T-cell (primary cell): ENCODE results near the gene EFNA2. TPM values are rescaled to one million over a fixed set of nuclear protein-coding genes. Genes with fewer than 3 reads are reported as not detected.

Experiments
- ATAC-seq, 4 experiments: fragments of 200-7000 bp in 3 of 4; fragments of 150-1000 bp in 1 of 4; cut with Tn5 transposase; replicated peaks in 1 of 4; 1 replicate in 3 of 4; 2 replicates in 1 of 4; pipeline ENCODE4 v1.10.0; 2021; ENCODE audit warnings: moderate library complexity in 3 of 4, mild to moderate bottlenecking in 2 of 4, moderate number of reproducible peaks in 1 of 4
- CTCF ChIA-PET, 2 donors: fragments of 300-600 bp; sonication (Branson Sonifier 250); formaldehyde crosslinking; loops; one replicate each; lab custom pipeline; 2022; ENCODE audit warnings: antibody characterized with exemption in 2 of 2; lab: Charles Lee
- POLR2A ChIA-PET, 2 donors: fragments of 300-600 bp; sonication (Branson Sonifier 250); formaldehyde crosslinking; loops; one replicate each; lab custom pipeline; 2022; ENCODE audit warnings: antibody characterized with exemption in 2 of 2; lab: Charles Lee
- DNase-seq, 35 experiments: peaks; one replicate each; pipeline versions ENCODE4 v3.0.0 to v3.0.0-alpha.2; 2013 to 2023
- H3K27ac ChIP-seq: one replicate; pipeline ENCODE4 v1.5.1; 2013; ENCODE audit warnings: low read length
- H3K27me3 ChIP-seq, 2 experiments: replicated peaks in 1 of 2; 1 replicate in 1 of 2; 2 replicates in 1 of 2; pipeline versions ENCODE4 v1.6.1 to v1.7.0; 2013; ENCODE audit warnings: low read length in 1 of 2, mixed read lengths in 1 of 2; ENCODE audit not compliant: control insufficient read depth in 2 of 2, insufficient read depth in 2 of 2; ENCODE audit errors: extremely low read depth in 1 of 2
- H3K36me3 ChIP-seq, 2 donors: 1 replicate in 1 of 2; 2 replicates in 1 of 2; pipeline versions ENCODE4 v1.6.1 to v1.7.0; 2013; ENCODE audit warnings: low read length in 1 of 2; ENCODE audit not compliant: control insufficient read depth in 2 of 2, insufficient read depth in 1 of 2; ENCODE audit errors: extremely low read depth in 1 of 2
- H3K4me1 ChIP-seq, 2 experiments: 1 replicate in 1 of 2; 2 replicates in 1 of 2; pipeline versions ENCODE4 v1.6.1 to v1.7.0; 2013; ENCODE audit warnings: low read length in 2 of 2, mixed read lengths in 1 of 2; ENCODE audit not compliant: insufficient read depth in 2 of 2, control insufficient read depth in 1 of 2; ENCODE audit errors: extremely low read depth in 1 of 2
- H3K4me3 ChIP-seq, 2 donors: 1 replicate in 1 of 2; 2 replicates in 1 of 2; pipeline versions ENCODE4 v1.5.1 to v1.7.0; 2013; ENCODE audit warnings: mild to moderate bottlenecking in 2 of 2, low read length in 1 of 2, moderate library complexity in 1 of 2; ENCODE audit not compliant: control insufficient read depth in 1 of 2; ENCODE audit errors: extremely low read depth in 1 of 2
- H3K9me3 ChIP-seq: 2 replicates; pipeline ENCODE4 v1.7.0; 2013
- H3K27ac Mint-ChIP-seq, 2 donors: one replicate each; pipeline ENCODE4 v1.8.0; 2020 to 2021; ENCODE audit warnings: mild to moderate bottlenecking in 2 of 2, mixed read lengths in 2 of 2
- H3K27me3 Mint-ChIP-seq, 2 donors: one replicate each; pipeline ENCODE4 v1.8.0; 2021 to 2022; ENCODE audit warnings: mixed read lengths in 2 of 2
- H3K36me3 Mint-ChIP-seq: one replicate; pipeline ENCODE4 v1.8.0; 2021; ENCODE audit warnings: mixed read lengths
- H3K4me1 Mint-ChIP-seq, 3 donors: one replicate each; pipeline ENCODE4 v1.8.0; 2020 to 2022; ENCODE audit warnings: mixed read lengths in 3 of 3, mild to moderate bottlenecking in 1 of 3
- H3K4me3 Mint-ChIP-seq, 3 donors: one replicate each; pipeline ENCODE4 v1.8.0; 2020 to 2022; ENCODE audit warnings: mild to moderate bottlenecking in 3 of 3, mixed read lengths in 3 of 3, moderate library complexity in 3 of 3
- H3K9me3 Mint-ChIP-seq, 3 donors: one replicate each; pipeline ENCODE4 v1.8.0; 2020 to 2022; ENCODE audit warnings: mixed read lengths in 3 of 3
- WGBS: methylation state at CpG from one replicate; pipeline ENCODE4 v1.1.5; 2013; ENCODE audit warnings: missing lambda C conversion rate; ENCODE audit not compliant: insufficient coverage; 5-methylcytosine and 5-hydroxymethylcytosine counted together
- total RNA-seq, 35 experiments: library from RNA in 6 of 35; stranded (reverse) in 6 of 35; fragments of 120-200 nt in 1 of 35; gene quantifications; one replicate each; pipeline versions ENCODE4 v1.2.1 to v1.2.4 and lab custom pipeline; 2013 to 2026

EFNA2 gene
- total RNA-seq, 5 donors from 2014 or later (not counting 1 experiment from before 2014, with no cell fraction given): 0.38 TPM; not detected in 4

GRCh38 chr19:1270213-1270853 lies 15.3 kb upstream of the EFNA2 start:
- CTCF ChIA-PET: no interaction called here
- Mint-ChIP-seq H3K4me1 (peaks cover 59 to 73% (median 62%) of the 10 kb centered on the region in 3 donors), H3K27me3 (no peaks in the 10 kb centered on the region), H3K27ac (peak overlapping the region; percentile 86 to 89), H3K36me3 (peaks cover 37% of the 10 kb centered on the region), H3K4me3 (peak overlapping the region; percentile 82 to 94 (median 89)), H3K9me3 (no peaks in the 10 kb centered on the region)
- H3K27ac ChIP-seq: peak overlapping the region; percentile 91
- H3K4me1 ChIP-seq: peaks cover 53 to 89% of the 10 kb centered on the region in 2 experiments
- ATAC-seq (no peak), DNase-seq (peak in 2 of 35 experiments; percentile 35 to 43)
- POLR2A ChIA-PET: no interaction called here
- peak overlapping the region; percentile 95 to 99 for H3K4me3 ChIP-seq
- 0% methylated on average over 3 of the region's 8 CpGs for WGBS
- H3K9me3 ChIP-seq: no peaks in the 10 kb centered on the region
- H3K27me3 ChIP-seq: no peaks in the 10 kb centered on the region
- H3K36me3 ChIP-seq: peaks cover 22 to 47% of the 10 kb centered on the region in 2 donors

DNA sequence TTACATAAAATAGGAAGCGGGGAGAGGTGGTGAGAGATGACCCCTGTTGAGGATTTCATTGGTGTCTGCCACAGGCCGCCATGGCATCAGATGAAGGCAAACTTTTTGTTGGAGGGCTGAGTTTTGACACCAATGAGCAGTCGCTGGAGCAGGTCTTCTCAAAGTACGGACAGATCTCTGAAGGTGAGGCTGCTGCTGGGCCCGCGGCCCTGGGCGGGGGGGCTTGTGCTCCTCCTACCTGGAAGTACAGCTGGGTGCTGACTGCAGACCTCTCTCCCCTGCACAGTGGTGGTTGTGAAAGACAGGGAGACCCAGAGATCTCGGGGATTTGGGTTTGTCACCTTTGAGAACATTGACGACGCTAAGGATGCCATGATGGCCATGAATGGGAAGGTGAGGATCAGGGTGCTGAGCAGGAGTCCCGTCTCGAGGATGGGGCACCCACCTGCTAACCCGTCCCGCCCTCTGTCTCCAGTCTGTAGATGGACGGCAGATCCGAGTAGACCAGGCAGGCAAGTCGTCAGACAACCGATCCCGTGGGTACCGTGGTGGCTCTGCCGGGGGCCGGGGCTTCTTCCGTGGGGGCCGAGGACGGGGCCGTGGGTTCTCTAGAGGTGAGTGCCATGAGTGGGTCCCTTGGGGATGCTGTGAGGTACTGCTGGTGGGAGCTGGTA lies 14.7 kb upstream of the EFNA2 start:
- H3K36me3 ChIP-seq: peaks cover 21 to 47% of the 10 kb centered on the region in 2 donors

DNA sequence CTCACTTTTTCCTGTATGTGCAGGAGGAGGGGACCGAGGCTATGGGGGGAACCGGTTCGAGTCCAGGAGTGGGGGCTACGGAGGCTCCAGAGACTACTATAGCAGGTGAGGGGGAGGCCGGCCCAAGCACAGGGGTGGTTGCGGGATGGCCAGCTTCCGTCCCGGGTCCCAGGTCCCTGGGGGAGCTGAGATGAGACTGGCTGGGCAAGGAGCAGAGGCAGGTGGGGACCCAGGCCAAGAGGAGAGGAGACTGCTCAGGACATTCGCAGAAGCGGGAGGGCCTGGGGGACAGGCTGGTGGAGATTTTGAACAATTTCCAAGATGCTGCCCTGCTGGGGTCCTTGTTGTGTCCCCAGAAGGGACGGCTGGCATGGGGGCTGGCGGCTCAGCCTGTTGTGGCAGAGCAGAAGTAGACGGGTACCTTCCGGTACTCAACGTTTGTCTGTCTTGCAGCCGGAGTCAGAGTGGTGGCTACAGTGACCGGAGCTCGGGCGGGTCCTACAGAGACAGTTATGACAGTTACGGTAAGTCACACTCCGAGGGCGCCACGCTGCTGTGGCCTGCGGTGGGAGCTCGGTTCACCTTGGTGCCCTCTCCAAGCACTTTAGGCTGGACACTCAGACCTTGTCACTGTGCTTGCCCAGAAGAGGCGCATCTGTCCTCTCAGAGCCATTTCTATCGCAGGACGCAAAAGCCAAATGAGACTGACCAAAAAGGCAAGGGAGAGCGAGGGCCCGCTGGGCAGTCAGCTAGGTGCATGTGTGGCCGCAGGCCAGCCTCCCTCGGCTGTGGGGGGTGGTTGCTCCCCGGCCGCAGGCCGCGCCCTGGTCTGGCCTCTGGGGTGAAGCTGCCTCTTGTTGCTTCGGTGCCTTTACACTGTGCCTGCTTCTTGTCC lies 13.9 kb upstream of the EFNA2 start:
- Mint-ChIP-seq H3K36me3 (peaks cover 39% of the 10 kb centered on the region), H3K9me3 (no peaks in the 10 kb centered on the region), H3K27ac (peak overlapping the region; percentile 86 to 89), H3K4me3 (peak overlapping the region; percentile 82 to 94 (median 89)), H3K27me3 (no peaks in the 10 kb centered on the region), H3K4me1 (peaks cover 60 to 71% (median 62%) of the 10 kb centered on the region in 3 donors)
- Histone ChIP-seq H3K27ac (peak overlapping the region; percentile 91), H3K36me3 (peaks cover 21 to 47% of the 10 kb centered on the region in 2 donors), H3K4me3 (peak overlapping the region; percentile 2 to 99), H3K27me3 (no peaks in the 10 kb centered on the region), H3K9me3 (no peaks in the 10 kb centered on the region), H3K4me1 (peaks cover 57 to 87% of the 10 kb centered on the region in 2 experiments)
- CTCF ChIA-PET: no interaction called here
- ATAC-seq: no peak
- WGBS: 83% methylated on average over 34 of the region's 37 CpGs
- peak in 1 of 35 experiments; percentile 15 for DNase-seq
- POLR2A ChIA-PET: interaction anchor here in 1 of 2 donors (0.5 kb wide), 1 partner anchor 27 kb away, joined by 3 read pairs; no protein-coding TSS in a partner anchor

More for the DNA sequence above, 14.7 kb upstream of the EFNA2 start:
- Mint-ChIP-seq H3K4me3 (peak overlapping the region; percentile 82 to 94 (median 89)), H3K36me3 (peaks cover 37% of the 10 kb centered on the region), H3K27ac (peak overlapping the region; percentile 86 to 89), H3K9me3 (no peaks in the 10 kb centered on the region), H3K4me1 (peaks cover 58 to 68% (median 58%) of the 10 kb centered on the region in 3 donors), H3K27me3 (no peaks in the 10 kb centered on the region)
- ATAC-seq (no peak), DNase-seq (peak in 1 of 35 experiments; percentile 32)
- Histone ChIP-seq H3K4me1 (peaks cover 51 to 87% of the 10 kb centered on the region in 2 experiments), H3K27me3 (no peaks in the 10 kb centered on the region), H3K27ac (peak overlapping the region; percentile 91), H3K9me3 (no peaks in the 10 kb centered on the region), H3K4me3 (peak overlapping the region; percentile 95 to 99)
- 64% methylated on average over 20 of the region's 26 CpGs for WGBS
- ChIA-PET CTCF (no interaction called here), POLR2A (no interaction called here)

GRCh38 chr19:1272423-1273262 lies 13.0 kb upstream of the EFNA2 start:
- peak overlapping the region; percentile 44 to 94 (median 66) for H3K4me3 Mint-ChIP-seq
- H3K27ac Mint-ChIP-seq: peak overlapping the region; percentile 72 to 76
- H3K36me3 Mint-ChIP-seq: peaks cover 40% of the 10 kb centered on the region
- ATAC-seq (no peak), DNase-seq (peak in 1 of 35 experiments; percentile 29)
- no peaks in the 10 kb centered on the region for H3K27me3 Mint-ChIP-seq
- Histone ChIP-seq H3K9me3 (no peaks in the 10 kb centered on the region), H3K27ac (peak overlapping the region; percentile 9), H3K4me1 (peaks cover 54 to 87% of the 10 kb centered on the region in 2 experiments), H3K27me3 (no peaks in the 10 kb centered on the region), H3K36me3 (peaks cover 21 to 47% of the 10 kb centered on the region in 2 donors), H3K4me3 (no peak overlapping the region)
- WGBS: 61% methylated on average over 13 of the region's 33 CpGs
- peaks cover 58 to 68% (median 58%) of the 10 kb centered on the region in 3 donors for H3K4me1 Mint-ChIP-seq
- ChIA-PET CTCF (no interaction called here), POLR2A (interaction anchor here in 1 of 2 donors (0.5 to 0.9 kb wide), 2 partner anchors 28 to 195 kb away, joined by 3 read pairs; no protein-coding TSS in a partner anchor)
- H3K9me3 Mint-ChIP-seq: no peaks in the 10 kb centered on the region

DNA sequence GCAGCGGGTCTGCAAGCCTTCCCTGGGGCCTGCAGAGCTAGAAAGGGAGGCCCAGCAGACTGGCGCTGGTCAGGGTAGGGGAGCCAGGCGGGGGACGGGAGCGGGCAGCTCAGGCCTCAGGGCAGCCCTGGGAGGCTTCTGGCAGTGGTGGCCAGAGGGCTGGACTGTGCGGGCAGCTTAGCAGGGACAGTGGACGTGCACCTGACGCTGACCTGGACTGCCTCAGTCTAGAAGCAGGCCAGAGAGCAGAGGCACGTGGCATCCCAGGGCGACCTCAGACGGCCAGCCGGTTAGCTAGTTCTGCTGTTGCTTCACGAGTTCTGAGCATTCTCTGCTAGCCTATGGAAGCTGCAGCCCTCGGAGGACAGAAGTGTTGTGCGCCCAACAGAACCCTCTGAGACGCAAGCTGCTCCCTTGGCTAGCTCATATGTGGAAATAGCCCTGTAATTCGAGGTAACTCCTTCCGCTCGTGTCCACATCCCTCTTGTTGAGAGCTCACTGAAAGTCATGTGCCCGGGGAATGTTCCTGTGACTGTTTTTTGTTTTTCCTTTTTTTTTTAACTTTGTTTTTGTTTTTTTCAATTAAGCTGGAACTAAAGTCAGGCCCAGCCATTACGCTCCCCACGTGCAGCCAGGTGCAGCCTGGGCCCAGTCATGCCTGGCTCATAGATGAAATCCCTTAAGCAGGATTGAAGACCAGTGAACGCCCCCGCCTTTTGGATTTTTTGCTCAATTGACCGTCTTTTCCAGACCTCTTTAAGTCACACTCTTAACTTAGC lies 12.2 kb upstream of the EFNA2 start:
- H3K4me1 Mint-ChIP-seq: peaks cover 56 to 66% (median 57%) of the 10 kb centered on the region in 3 donors
- DNase-seq (peak in 1 of 35 experiments; percentile 21), ATAC-seq (no peak)
- ChIA-PET POLR2A (interaction anchor here in 1 of 2 donors (0.7 to 0.9 kb wide), 2 partner anchors 171 to 196 kb away, joined by 3 read pairs; no protein-coding TSS in a partner anchor), CTCF (interaction anchor here in 1 of 2 donors (0.7 kb wide), 1 partner anchor 28 kb away, joined by 4 read pairs; no protein-coding TSS in a partner anchor)
- Histone ChIP-seq H3K4me3 (no peak overlapping the region), H3K27ac (no peak overlapping the region), H3K4me1 (peaks cover 49 to 80% of the 10 kb centered on the region in 2 experiments), H3K36me3 (peaks cover 23 to 47% of the 10 kb centered on the region in 2 donors), H3K9me3 (no peaks in the 10 kb centered on the region), H3K27me3 (no peaks in the 10 kb centered on the region)
- H3K27me3 Mint-ChIP-seq: no peaks in the 10 kb centered on the region
- peak overlapping the region; percentile 75 to 76 for H3K27ac Mint-ChIP-seq
- H3K36me3 Mint-ChIP-seq: peaks cover 40% of the 10 kb centered on the region
- WGBS: 85% methylated on average over 20 of the region's 25 CpGs
- H3K9me3 Mint-ChIP-seq: no peaks in the 10 kb centered on the region
- H3K4me3 Mint-ChIP-seq: peak overlapping the region; percentile 44 to 94 (median 66)
